DOHH2 (cell line): ENCODE results near the gene RGS7.

Source experiments
- H3F3A ChIP-seq: fragments of 200-600 bp; sonication (generic), shearing (Covaris generic); 2 replicates; pipeline ENCODE4 v1.6.0; 2016; ENCODE audit warnings: antibody characterized with exemption, mild to moderate bottlenecking; ENCODE audit not compliant: control insufficient read depth, insufficient read depth
- H3K27ac ChIP-seq: fragments of 200-600 bp; sonication (generic); 2 replicates; pipeline ENCODE4 v1.5.1; 2014; ENCODE audit warnings: low read depth, mild to moderate bottlenecking, low read length, moderate library complexity
- H3K27me3 ChIP-seq: fragments of 200-600 bp; sonication (generic); 2 replicates; pipeline ENCODE4 v1.6.1; 2014; ENCODE audit warnings: mild to moderate bottlenecking, low read length, mixed read lengths; ENCODE audit not compliant: control insufficient read depth
- H3K36me3 ChIP-seq: fragments of 200-600 bp; sonication (generic); 2 replicates; pipeline ENCODE4 v1.6.1; 2014; ENCODE audit warnings: mild to moderate bottlenecking, low read length, moderate library complexity, mixed read lengths; ENCODE audit not compliant: control insufficient read depth
- H3K4me1 ChIP-seq: fragments of 200-600 bp; sonication (generic); 2 replicates; pipeline ENCODE4 v1.6.1; 2014; ENCODE audit warnings: mild to moderate bottlenecking, low read length, mixed read lengths; ENCODE audit not compliant: control insufficient read depth
- H3K4me2 ChIP-seq: fragments of 200-600 bp; sonication (generic); 2 replicates; pipeline ENCODE4 v1.6.0; 2014; ENCODE audit warnings: mild to moderate bottlenecking, low read length, moderate library complexity
- H3K4me3 ChIP-seq: fragments of 200-600 bp; sonication (generic); 2 replicates; pipeline ENCODE4 v1.5.1; 2014; ENCODE audit warnings: mild to moderate bottlenecking, low read length, mixed read lengths
- H3K79me2 ChIP-seq: fragments of 200-600 bp; sonication (generic); 2 replicates; pipeline ENCODE4 v1.6.1; 2014; ENCODE audit warnings: mild to moderate bottlenecking, low read length, mixed read lengths; ENCODE audit not compliant: control insufficient read depth
- H3K9me2 ChIP-seq: fragments of 200-600 bp; sonication (generic); replicated peaks from 2 replicates; pipeline ENCODE4 v1.6.1; 2014; ENCODE audit warnings: mild to moderate bottlenecking, low read length, mixed read lengths; ENCODE audit not compliant: control insufficient read depth
- H3K9me3 ChIP-seq: fragments of 200-600 bp; sonication (generic); 2 replicates; pipeline ENCODE4 v1.6.1; 2014; ENCODE audit warnings: antibody characterized with exemption, low read length, mixed read lengths; ENCODE audit not compliant: control insufficient read depth, insufficient read depth
- H4K20me1 ChIP-seq: fragments of 200-600 bp; sonication (generic); 2 replicates; pipeline ENCODE4 v1.6.0; 2014; ENCODE audit warnings: low read depth, mild to moderate bottlenecking, antibody characterized with exemption, low read length, moderate library complexity; ENCODE audit not compliant: control insufficient read depth, insufficient read depth
- CTCF ChIP-seq: fragments of 200-600 bp; sonication (generic); IDR thresholded peaks from one replicate; pipeline ENCODE4 v1.5.1; 2014; ENCODE audit warnings: antibody characterized with exemption, mild to moderate bottlenecking, low read depth, low read length; ENCODE audit not compliant: poor library complexity, severe bottlenecking
- EZH2phosphoT487 ChIP-seq: fragments of 200-600 bp; sonication (generic); IDR thresholded peaks from 2 replicates; pipeline ENCODE4 v1.6.1; 2017; ENCODE audit warnings: borderline replicate concordance, mild to moderate bottlenecking, antibody characterized with exemption, low read length, moderate library complexity, mixed read lengths

The RGS7 gene

GRCh38 chr1:240835291-240835690, 521.7 kb downstream of the RGS7 start:
- Histone ChIP-seq H3K4me2 (no peak overlapping the region), H3K79me2 (no peaks in the 10 kb centered on the region), H3K27ac (no peak overlapping the region), H4K20me1 (no peaks in the 10 kb centered on the region), H3K4me3 (no peak overlapping the region), H3K27me3 (no peaks in the 10 kb centered on the region), H3K4me1 (peaks cover 4% of the 10 kb centered on the region; the same call in 1 of the 2 replicates), H3K9me3 (no peaks in the 10 kb centered on the region), H3F3A (no peaks in the 10 kb centered on the region), H3K9me2 (no peaks in the 10 kb centered on the region), H3K36me3 (no peaks in the 10 kb centered on the region)
- no peak for TF ChIP-seq EZH2phosphoT487
- TF ChIP-seq CTCF: no peak

- no peaks in the 10 kb centered on the region for H3K9me3 ChIP-seq
- no peak for TF ChIP-seq CTCF
- no peak for TF ChIP-seq EZH2phosphoT487
Observed at GRCh38 chr1:240833075-240833474, 523.9 kb downstream of the RGS7 start.

GRCh38 chr1:240831922-240832321, 525.1 kb downstream of the RGS7 start:
- H3K79me2 ChIP-seq: no peaks in the 10 kb centered on the region
- H3K4me2 ChIP-seq: no peak overlapping the region
- peak; percentile 48 for TF ChIP-seq CTCF
- TF ChIP-seq EZH2phosphoT487: no peak
- no peak overlapping the region for H3K4me3 ChIP-seq
- H3K27me3 ChIP-seq: no peaks in the 10 kb centered on the region
- no peaks in the 10 kb centered on the region for H3K4me1 ChIP-seq
- no peaks in the 10 kb centered on the region for H4K20me1 ChIP-seq
- H3K9me2 ChIP-seq: no peaks in the 10 kb centered on the region
- no peaks in the 10 kb centered on the region for H3K36me3 ChIP-seq
- no peak overlapping the region for H3K27ac ChIP-seq
- no peaks in the 10 kb centered on the region for H3K9me3 ChIP-seq
- H3F3A ChIP-seq: no peaks in the 10 kb centered on the region

More at GRCh38 chr1:240833075-240833474, 523.9 kb downstream of the RGS7 start:
- Histone ChIP-seq H3F3A (no peaks in the 10 kb centered on the region), H3K36me3 (no peaks in the 10 kb centered on the region), H3K4me2 (no peak overlapping the region), H3K79me2 (no peaks in the 10 kb centered on the region), H3K27ac (no peak overlapping the region), H3K27me3 (no peaks in the 10 kb centered on the region), H3K4me3 (no peak overlapping the region), H3K4me1 (peaks cover 4% of the 10 kb centered on the region; the same call in 1 of the 2 replicates), H4K20me1 (no peaks in the 10 kb centered on the region), H3K9me2 (no peaks in the 10 kb centered on the region)

GRCh38 chr1:240831191-240831631, 525.8 kb downstream of the RGS7 start:
- H3K27me3 ChIP-seq: no peaks in the 10 kb centered on the region
- H3K4me2 ChIP-seq: no peak overlapping the region
- no peak overlapping the region for H3K27ac ChIP-seq
- no peaks in the 10 kb centered on the region for H3K9me3 ChIP-seq
- H3K36me3 ChIP-seq: no peaks in the 10 kb centered on the region
- H3K9me2 ChIP-seq: no peaks in the 10 kb centered on the region
- no peaks in the 10 kb centered on the region for H3K79me2 ChIP-seq
- no peak overlapping the region for H3K4me3 ChIP-seq
- TF ChIP-seq EZH2phosphoT487: no peak
- TF ChIP-seq CTCF: no peak
- H4K20me1 ChIP-seq: no peaks in the 10 kb centered on the region
- no peaks in the 10 kb centered on the region for H3K4me1 ChIP-seq
- no peaks in the 10 kb centered on the region for H3F3A ChIP-seq
